22Rv1 (cell line): ENCODE results near the gene SLC43A1.

Experiments
- ZFX ChIP-seq: fragments of 450-650 bp; IDR thresholded peaks from 2 replicates; pipeline ENCODE4 v1.6.1; 2017; ENCODE audit warnings: antibody characterized with exemption, borderline replicate concordance
- TF ChIP-seq, protein P1 (sequence below): fragments of 450-650 bp; IDR thresholded peaks from 2 replicates; pipeline ENCODE4 v1.5.1; 2017; ENCODE audit warnings: mild to moderate bottlenecking

DNA sequence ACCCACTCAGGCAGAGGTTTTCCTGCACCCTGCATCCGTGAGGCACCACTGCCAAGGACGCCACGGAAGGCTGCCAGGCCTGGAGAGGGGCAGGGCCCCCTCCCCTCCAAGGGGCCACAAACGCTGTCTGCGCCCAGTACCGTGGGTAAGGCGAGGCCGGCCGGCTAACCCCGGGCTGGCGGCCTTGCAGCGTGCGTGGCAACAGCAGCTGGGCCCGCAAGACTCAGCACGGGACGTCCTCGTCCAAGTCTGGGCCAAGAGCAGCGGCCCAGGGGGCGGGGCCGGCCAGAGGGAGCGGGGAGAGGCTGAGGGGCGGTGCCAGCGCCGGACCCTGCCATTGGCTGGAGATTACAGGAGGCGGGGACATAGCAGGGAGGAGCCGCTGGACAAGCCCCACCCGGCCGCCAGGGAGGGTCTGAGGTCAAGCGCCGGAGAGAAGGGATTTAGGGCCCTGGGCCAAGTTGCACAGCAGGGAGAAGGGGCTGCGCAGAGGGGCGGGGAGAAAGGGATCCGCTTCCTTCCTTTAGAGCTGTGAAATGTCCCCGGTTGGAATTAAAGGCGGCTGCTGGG lies 16.0 kb downstream of the SLC43A1 start:
- TF ChIP-seq, protein P1, sequence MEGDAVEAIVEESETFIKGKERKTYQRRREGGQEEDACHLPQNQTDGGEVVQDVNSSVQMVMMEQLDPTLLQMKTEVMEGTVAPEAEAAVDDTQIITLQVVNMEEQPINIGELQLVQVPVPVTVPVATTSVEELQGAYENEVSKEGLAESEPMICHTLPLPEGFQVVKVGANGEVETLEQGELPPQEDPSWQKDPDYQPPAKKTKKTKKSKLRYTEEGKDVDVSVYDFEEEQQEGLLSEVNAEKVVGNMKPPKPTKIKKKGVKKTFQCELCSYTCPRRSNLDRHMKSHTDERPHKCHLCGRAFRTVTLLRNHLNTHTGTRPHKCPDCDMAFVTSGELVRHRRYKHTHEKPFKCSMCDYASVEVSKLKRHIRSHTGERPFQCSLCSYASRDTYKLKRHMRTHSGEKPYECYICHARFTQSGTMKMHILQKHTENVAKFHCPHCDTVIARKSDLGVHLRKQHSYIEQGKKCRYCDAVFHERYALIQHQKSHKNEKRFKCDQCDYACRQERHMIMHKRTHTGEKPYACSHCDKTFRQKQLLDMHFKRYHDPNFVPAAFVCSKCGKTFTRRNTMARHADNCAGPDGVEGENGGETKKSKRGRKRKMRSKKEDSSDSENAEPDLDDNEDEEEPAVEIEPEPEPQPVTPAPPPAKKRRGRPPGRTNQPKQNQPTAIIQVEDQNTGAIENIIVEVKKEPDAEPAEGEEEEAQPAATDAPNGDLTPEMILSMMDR, result no peak
- no peak for TF ChIP-seq ZFX
